ENCODE results near the gene TBL1Y.

DNA sequence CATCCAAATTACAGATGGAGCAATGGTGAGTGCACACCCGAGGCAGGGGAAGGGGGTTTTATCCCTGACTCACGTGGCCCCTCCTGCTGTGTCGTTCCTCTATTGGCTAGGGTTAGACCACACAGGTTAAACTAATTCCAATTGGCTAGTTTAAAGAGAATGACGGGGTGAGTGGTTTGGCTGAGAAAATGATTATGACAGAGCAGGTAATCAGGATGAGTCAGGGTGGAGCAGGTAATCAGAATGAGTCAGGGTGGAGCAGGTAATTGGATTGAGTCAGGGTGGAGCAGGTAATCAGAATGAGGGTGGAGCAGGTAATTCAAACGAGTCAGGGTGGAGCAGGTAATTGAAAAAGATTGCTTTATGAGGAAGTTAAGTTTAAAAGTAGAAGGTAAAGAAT is 146.4 kb downstream of the TBL1Y start:
- TF ChIP-seq, protein P1, sequence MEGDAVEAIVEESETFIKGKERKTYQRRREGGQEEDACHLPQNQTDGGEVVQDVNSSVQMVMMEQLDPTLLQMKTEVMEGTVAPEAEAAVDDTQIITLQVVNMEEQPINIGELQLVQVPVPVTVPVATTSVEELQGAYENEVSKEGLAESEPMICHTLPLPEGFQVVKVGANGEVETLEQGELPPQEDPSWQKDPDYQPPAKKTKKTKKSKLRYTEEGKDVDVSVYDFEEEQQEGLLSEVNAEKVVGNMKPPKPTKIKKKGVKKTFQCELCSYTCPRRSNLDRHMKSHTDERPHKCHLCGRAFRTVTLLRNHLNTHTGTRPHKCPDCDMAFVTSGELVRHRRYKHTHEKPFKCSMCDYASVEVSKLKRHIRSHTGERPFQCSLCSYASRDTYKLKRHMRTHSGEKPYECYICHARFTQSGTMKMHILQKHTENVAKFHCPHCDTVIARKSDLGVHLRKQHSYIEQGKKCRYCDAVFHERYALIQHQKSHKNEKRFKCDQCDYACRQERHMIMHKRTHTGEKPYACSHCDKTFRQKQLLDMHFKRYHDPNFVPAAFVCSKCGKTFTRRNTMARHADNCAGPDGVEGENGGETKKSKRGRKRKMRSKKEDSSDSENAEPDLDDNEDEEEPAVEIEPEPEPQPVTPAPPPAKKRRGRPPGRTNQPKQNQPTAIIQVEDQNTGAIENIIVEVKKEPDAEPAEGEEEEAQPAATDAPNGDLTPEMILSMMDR (IDR thresholded peaks at IDR 0.05), result no peak
- no peak for TF ChIP-seq POLR2A (IDR thresholded peaks at IDR 0.05)
